Lower lobe of right lung (tissue), 2 donors: ENCODE results near the gene TMCO1. TPM values are rescaled to one million over a fixed set of nuclear protein-coding genes. Genes with fewer than 3 reads are reported as not detected.

Source experiments
- ATAC-seq, 2 donors: fragments of 200-7000 bp; cut with Tn5 transposase; one replicate each; pipeline ENCODE4 v1.9.1; 2020 to 2022; ENCODE audit warnings: mild to moderate bottlenecking in 2 of 2, moderate library complexity in 2 of 2
- DNase-seq: peaks from one replicate; pipeline ENCODE4 v3.0.0-alpha.2; 2020
- H3K27ac ChIP-seq: fragments of 200-600 bp; one replicate; pipeline ENCODE4 v1.8.0; 2022
- H3K27me3 ChIP-seq: fragments of 200-600 bp; one replicate; pipeline ENCODE4 v1.8.0; 2022; ENCODE audit warnings: low read depth
- H3K36me3 ChIP-seq: fragments of 200-600 bp; one replicate; pipeline ENCODE4 v1.8.0; 2022; ENCODE audit warnings: mild to moderate bottlenecking
- H3K4me1 ChIP-seq: fragments of 200-600 bp; one replicate; pipeline ENCODE4 v1.8.0; 2022
- H3K4me3 ChIP-seq: fragments of 200-600 bp; one replicate; pipeline ENCODE4 v1.8.0; 2022; ENCODE audit warnings: mild to moderate bottlenecking
- H3K9me3 ChIP-seq: fragments of 200-600 bp; one replicate; pipeline ENCODE4 v1.8.0; 2022
- intact Hi-C: fragments of 100-400 bp; cut with DNase I; formaldehyde crosslinking; loops from one replicate; pipeline ENCODE4 v1.11.0; 2022
- total RNA-seq: library from RNA; stranded (reverse); fragmentation: NEBNext Ultra II Directional; extraction: Animal tissue kit (Norgen Biotek cat#: 25700); gene quantifications from one replicate; pipeline ENCODE4 v1.2.1, GENCODE V29; 2021
- TF ChIP-seq, protein P1 (sequence below): fragments of 200-600 bp; IDR thresholded peaks from one replicate; pipeline ENCODE4 v1.8.0; 2022; ENCODE audit warnings: antibody characterized with exemption, mild to moderate bottlenecking
- donor health status: DM: no; HTN: yes; CAD: no; lungs with severe emphysema.

Gene TMCO1
- total RNA-seq, 1 donor from 2014 or later = 76.3 TPM

DNA sequence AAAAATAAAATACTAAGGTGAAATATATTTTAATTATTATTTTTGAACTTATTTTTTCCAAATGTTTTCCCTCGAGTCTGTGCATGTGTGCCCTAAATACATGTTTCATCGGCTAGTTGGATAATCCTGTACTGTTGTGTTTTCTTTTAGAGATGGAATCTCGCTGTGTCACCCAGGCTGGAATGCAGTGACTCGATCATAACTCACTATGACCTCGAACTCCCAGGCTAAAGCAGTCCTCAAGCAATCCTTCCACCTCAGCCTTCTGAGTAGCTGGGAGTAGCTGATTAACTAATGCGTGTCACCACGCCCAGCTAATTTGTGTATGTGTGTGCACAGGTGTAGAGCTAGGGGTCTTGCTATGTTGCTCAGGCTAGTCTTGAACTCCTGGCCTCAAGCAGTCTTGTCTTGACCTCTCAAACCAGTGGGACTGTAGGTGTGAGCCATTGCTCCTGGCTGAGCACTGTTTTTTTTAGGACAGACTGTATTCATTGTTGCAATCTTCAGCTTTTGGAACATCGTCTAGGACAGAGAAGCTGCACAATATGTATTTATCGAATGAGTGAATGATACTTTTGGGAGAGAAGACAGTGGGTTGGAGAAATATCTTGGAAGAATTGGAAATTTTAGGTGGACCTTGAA lies 4.8 kb upstream of the TMCO1 start:
- H3K9me3 ChIP-seq = no peaks in the 10 kb centered on the region
- no peaks in the 10 kb centered on the region for H3K27me3 ChIP-seq
- H3K4me1 ChIP-seq = peaks cover 11% of the 10 kb centered on the region
- H3K36me3 ChIP-seq = peaks cover 11% of the 10 kb centered on the region
- ATAC-seq = no peak
- DNase-seq = no peak
- TF ChIP-seq, protein P1, sequence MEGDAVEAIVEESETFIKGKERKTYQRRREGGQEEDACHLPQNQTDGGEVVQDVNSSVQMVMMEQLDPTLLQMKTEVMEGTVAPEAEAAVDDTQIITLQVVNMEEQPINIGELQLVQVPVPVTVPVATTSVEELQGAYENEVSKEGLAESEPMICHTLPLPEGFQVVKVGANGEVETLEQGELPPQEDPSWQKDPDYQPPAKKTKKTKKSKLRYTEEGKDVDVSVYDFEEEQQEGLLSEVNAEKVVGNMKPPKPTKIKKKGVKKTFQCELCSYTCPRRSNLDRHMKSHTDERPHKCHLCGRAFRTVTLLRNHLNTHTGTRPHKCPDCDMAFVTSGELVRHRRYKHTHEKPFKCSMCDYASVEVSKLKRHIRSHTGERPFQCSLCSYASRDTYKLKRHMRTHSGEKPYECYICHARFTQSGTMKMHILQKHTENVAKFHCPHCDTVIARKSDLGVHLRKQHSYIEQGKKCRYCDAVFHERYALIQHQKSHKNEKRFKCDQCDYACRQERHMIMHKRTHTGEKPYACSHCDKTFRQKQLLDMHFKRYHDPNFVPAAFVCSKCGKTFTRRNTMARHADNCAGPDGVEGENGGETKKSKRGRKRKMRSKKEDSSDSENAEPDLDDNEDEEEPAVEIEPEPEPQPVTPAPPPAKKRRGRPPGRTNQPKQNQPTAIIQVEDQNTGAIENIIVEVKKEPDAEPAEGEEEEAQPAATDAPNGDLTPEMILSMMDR = no peak
- intact Hi-C loops = no loop called here
- H3K27ac ChIP-seq = no peak overlapping the region
- H3K4me3 ChIP-seq = no peak overlapping the region

DNA sequence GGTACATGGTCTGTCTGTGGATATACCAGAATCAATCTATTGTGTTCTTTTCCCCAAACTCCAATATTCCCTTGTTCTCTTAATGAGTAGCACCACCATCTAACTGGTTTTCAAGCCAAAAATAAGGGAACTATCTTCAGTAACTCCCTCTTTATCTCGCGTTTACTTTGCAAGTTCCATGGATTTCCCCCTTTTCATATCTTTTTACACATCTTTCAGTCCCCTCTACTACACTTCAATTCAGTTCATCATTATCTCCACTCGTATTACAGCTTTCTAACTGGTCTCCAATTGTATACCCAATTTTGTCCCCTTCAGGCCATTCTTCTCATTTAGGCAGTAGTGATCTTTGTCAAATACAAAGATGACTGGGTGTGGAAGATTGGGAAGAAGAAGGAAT lies 4.1 kb upstream of the TMCO1 start:
- intact Hi-C loops = no loop called here
- Histone ChIP-seq H3K36me3 (peaks cover 11% of the 10 kb centered on the region), H3K4me3 (no peak overlapping the region), H3K4me1 (peaks cover 16% of the 10 kb centered on the region), H3K27me3 (no peaks in the 10 kb centered on the region), H3K27ac (no peak overlapping the region), H3K9me3 (no peaks in the 10 kb centered on the region)
- TF ChIP-seq, protein P1 = no peak
- ATAC-seq (no peak), DNase-seq (no peak)

DNA sequence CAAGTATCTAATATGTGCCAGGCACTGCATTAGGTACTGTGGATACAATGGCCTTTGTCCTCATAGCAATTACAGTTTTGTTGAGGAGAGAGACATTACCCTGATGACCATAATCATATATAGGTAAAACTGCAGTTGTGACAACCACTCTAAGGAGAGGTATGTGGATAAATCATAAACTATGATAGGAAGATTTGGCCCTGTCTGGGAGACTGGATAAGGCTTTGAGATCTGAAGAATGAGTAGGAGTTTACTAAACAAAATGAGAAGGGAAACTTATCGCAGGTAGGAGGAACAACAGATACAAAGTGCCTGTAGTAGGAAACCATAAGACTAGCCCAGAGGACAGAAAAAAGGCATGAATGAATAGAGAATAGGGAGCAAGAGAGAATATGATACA lies 4.4 kb downstream of the TMCO1 start:
- no peak overlapping the region for H3K4me3 ChIP-seq
- peaks cover 31% of the 10 kb centered on the region for H3K4me1 ChIP-seq
- TF ChIP-seq, protein P1 = no peak
- intact Hi-C loops = no loop called here
- H3K36me3 ChIP-seq = peaks cover 69% of the 10 kb centered on the region
- no peaks in the 10 kb centered on the region for H3K27me3 ChIP-seq
- H3K9me3 ChIP-seq = no peaks in the 10 kb centered on the region
- H3K27ac ChIP-seq = no peak overlapping the region
- DNase-seq (no peak), ATAC-seq (no peak)

DNA sequence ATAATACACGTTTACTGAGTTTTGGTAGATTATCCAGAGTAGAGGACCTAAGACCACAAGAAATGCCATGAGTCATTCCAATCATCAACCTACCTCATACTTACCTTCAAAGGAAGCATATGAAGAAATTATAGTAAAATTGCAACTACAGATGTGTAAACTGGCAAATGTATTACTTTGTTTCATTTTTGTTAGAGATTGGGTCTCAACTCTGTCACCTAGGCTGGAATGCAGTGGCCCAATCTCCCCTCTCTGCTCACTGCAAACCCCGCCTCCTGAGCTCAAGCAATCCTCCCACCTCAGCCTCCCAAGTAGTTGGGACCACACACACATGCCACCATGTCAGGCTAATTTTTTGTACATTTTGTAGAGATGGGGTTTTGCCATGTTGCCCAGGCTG lies 5.2 kb downstream of the TMCO1 start:
- no peak overlapping the region for H3K27ac ChIP-seq
- H3K27me3 ChIP-seq = no peaks in the 10 kb centered on the region
- TF ChIP-seq, protein P1 = no peak
- H3K36me3 ChIP-seq = peaks cover 76% of the 10 kb centered on the region
- DNase-seq (no peak), ATAC-seq (no peak)
- no peaks in the 10 kb centered on the region for H3K9me3 ChIP-seq
- no peak overlapping the region for H3K4me3 ChIP-seq
- intact Hi-C loops = no loop called here
- peaks cover 30% of the 10 kb centered on the region for H3K4me1 ChIP-seq

DNA sequence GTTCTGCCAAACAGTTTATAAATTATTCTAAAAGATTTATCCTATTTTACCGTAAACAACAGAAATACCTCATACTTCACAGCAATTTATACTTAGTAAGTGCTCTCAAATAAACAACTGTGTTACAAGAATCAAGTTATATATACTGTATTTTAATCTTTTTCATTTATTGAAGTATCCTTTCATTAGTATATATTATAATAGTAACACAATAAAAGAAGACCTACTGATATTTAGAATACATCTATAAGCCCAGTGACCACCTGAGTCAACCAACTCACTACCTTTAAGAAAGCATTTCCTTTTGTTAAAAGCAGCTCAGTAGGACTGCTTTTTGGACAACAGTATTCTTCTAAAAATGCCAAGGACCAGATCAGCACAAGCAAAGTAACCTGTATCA lies 5.9 kb downstream of the TMCO1 start:
- DNase-seq = no peak
- Histone ChIP-seq H3K4me1 (peaks cover 25% of the 10 kb centered on the region), H3K4me3 (no peak overlapping the region), H3K36me3 (peaks cover 84% of the 10 kb centered on the region), H3K9me3 (no peaks in the 10 kb centered on the region), H3K27me3 (no peaks in the 10 kb centered on the region), H3K27ac (no peak overlapping the region)
- TF ChIP-seq, protein P1 = no peak
- no peak for ATAC-seq
- intact Hi-C loops = no loop called here

DNA sequence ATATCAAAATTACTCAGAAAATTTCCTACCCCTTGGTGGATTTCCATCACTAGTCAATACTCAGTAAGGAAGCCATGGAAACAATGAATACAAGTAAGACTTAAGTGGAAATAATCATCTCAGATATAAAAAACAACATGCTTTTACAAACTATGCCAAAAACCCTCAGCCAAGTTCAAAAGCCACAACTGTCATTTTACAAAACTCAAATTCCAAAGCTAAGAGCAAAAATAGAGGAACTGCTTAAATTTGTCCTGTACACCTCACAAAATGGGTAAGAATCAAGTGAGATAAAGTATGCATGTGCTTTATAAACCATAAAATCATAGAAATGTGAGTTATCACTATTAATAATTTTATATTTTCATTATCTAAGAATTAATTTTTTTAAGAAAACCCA lies 9.6 kb downstream of the TMCO1 start:
- Histone ChIP-seq H3K4me1 (peaks cover 6% of the 10 kb centered on the region), H3K4me3 (no peak overlapping the region), H3K27me3 (no peaks in the 10 kb centered on the region), H3K36me3 (peaks cover 76% of the 10 kb centered on the region), H3K9me3 (no peaks in the 10 kb centered on the region), H3K27ac (no peak overlapping the region)
- no peak for DNase-seq
- ATAC-seq = no peak
- intact Hi-C loops = no loop called here
- TF ChIP-seq, protein P1 = no peak
